Measurements from ENCODE around the gene MPC2.
A peak's percentile ranks its signal among the peaks of the same experiment; 100 is the strongest.

MPC2 gene

DNA sequence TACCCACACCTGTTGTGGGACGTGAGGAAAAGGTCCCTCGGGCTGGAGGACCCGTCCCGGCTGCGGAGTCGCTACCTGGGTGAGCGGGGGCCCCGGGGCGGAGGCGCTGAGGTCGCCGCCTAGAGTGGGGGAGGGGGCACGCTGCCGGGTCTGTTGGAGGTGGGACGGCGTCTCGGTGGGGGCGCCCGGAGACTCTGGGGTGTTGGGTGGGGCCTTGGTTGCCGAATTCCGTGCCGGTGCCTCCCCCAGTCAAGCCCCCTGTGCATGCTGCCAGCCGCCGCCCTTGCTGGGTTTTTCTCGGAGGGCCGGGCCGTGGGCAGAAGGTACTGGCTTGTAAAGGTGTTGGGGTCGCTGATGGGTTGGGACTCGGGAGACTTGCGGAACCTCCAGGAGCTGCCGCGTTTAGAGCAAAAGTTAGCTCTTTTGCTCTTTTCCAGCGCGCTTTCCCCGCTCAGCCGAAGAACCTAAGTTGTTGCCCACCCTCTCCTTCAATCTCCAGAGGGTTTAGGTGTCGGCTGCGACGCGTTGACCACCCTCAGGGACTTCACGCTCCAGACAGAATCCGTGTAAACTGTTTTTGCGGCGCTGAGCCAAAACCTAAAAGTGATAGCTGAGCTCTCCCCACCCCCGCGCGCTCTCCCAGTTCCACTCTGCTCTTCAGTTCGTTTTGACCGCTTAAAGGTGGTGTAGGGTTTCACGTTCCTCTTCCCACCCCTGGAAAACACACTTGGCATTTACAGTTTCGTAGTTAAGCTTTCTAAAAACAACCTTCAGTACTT lies at the start of gene MPC2:
TSS of gene MPC2 (minus strand) at position 143 of the 779 bp plus-strand sequence. CDS start 1,231 bp downstream, outside the sequence.
- Histone ChIP-seq H3K36me3 (no peaks in the 10 kb centered on the region), H3K4me3 (ENCODE audit: low read depth, low read length) (peak within 1 kb of the TSS; percentile 54), H3K9me3 (ENCODE audit: severe bottlenecking) (no peaks in the 10 kb centered on the region), H3K27me3 (ENCODE audit: insufficient read depth, low read depth, severe bottlenecking) (no peaks in the 10 kb centered on the region), H3K27ac (peak within 1 kb of the TSS; percentile 97)
- peak; percentile 8 for DNase-seq
- TF ChIP-seq, protein P1, sequence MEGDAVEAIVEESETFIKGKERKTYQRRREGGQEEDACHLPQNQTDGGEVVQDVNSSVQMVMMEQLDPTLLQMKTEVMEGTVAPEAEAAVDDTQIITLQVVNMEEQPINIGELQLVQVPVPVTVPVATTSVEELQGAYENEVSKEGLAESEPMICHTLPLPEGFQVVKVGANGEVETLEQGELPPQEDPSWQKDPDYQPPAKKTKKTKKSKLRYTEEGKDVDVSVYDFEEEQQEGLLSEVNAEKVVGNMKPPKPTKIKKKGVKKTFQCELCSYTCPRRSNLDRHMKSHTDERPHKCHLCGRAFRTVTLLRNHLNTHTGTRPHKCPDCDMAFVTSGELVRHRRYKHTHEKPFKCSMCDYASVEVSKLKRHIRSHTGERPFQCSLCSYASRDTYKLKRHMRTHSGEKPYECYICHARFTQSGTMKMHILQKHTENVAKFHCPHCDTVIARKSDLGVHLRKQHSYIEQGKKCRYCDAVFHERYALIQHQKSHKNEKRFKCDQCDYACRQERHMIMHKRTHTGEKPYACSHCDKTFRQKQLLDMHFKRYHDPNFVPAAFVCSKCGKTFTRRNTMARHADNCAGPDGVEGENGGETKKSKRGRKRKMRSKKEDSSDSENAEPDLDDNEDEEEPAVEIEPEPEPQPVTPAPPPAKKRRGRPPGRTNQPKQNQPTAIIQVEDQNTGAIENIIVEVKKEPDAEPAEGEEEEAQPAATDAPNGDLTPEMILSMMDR (IDR thresholded peaks at IDR 0.05; ENCODE audit: low read depth, low read length), result no peak

DNA sequence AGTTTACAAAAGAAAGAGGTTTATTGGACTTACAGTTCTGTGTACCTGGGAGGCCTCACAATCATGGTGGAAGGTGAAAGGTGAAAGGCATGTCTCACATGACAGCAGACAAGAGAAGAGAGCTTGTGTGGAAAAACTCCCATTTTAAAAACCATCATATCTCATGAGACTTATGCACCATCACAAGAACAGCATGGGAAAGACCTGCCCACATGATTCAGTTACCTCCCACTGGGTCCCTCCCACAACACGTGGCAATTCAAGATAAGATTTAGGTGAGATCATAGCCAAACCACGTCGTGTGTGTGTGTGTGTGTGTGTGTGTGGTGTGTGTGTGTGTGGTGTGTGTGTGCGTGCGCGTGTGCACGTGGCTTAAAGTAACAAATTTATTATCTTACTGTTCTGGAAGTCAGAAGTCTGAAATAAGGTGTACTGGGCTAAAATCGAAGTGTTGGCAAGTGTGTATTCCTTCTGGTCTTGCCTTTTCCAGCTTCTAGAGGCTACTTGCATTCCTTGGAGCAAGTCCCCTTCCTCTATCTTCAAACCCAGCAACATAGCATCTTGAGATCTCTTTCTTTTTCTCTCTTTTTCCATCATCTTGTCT lies 48.1 kb upstream of the MPC2 start:
- TF ChIP-seq, protein P1 (IDR thresholded peaks at IDR 0.05; ENCODE audit: low read depth, low read length), result no peak

DNA sequence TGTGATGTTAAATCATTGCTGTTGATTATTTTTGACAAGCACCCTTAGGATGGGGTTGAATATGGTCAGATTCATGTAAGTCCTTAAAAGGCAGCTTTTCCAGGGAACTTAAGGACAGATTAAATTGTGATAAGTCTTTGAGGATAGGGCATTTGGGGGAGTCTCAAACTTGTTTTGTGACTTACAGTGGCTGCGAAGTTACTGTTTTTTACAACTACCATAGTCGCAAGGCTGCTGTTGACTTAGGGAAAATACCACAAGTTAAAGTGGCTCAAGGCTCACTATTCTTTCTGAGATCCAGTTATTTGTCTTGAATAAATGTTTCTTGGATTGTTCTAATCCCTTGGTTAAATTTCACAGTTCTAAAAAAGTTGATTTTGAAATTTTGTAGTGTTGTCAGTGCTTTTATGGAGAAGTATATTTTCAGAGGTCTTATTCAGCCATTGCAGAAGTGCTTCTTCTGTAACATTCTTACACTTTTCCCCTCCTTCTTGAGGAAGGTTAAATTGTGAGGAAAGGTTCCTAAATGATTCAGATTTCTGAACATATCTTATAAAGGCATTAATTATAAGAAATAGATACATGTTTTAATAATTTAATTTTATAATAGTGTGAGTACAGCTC lies 47.0 kb upstream of the MPC2 start:
- Histone ChIP-seq H3K36me3 (no peaks in the 10 kb centered on the region), H3K27ac (no peak overlapping the region), H3K27me3 (ENCODE audit: insufficient read depth, low read depth, severe bottlenecking) (no peaks in the 10 kb centered on the region), H3K4me3 (ENCODE audit: low read depth, low read length) (no peak overlapping the region), H3K9me3 (ENCODE audit: severe bottlenecking) (no peaks in the 10 kb centered on the region)
- no peak for DNase-seq
- TF ChIP-seq, protein P1 (IDR thresholded peaks at IDR 0.05; ENCODE audit: low read depth, low read length), result no peak

More for the DNA sequence above, 48.1 kb upstream of the MPC2 start:
- no peak for DNase-seq
- Histone ChIP-seq H3K9me3 (ENCODE audit: severe bottlenecking) (no peaks in the 10 kb centered on the region), H3K27ac (no peak overlapping the region), H3K27me3 (ENCODE audit: insufficient read depth, low read depth, severe bottlenecking) (no peaks in the 10 kb centered on the region), H3K36me3 (no peaks in the 10 kb centered on the region), H3K4me3 (ENCODE audit: low read depth, low read length) (no peak overlapping the region)

DNA sequence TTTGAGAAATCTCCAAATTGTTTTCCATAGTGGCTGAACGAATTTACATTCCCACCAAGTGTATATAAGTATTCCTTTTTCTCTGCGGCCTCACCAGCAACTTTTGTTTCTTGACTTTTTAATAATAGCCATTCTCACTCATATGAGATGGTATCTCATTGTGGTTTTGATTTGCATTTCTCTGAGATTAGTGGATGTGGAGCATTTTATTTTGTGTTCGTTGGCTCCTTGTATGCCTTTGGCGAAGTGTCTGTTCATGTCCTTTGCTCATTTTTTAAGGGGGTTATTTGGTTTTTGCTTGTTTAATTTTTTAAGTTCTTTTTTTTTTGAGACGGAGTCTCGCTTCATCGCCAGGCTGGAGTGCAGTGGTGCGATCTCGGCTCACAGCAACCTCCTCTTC lies 45.1 kb upstream of the MPC2 start:
- no peak overlapping the region for H3K27ac ChIP-seq
- DNase-seq, result no peak
- no peaks in the 10 kb centered on the region for H3K9me3 ChIP-seq (ENCODE audit: severe bottlenecking)
- no peaks in the 10 kb centered on the region for H3K27me3 ChIP-seq (ENCODE audit: insufficient read depth, low read depth, severe bottlenecking)
- TF ChIP-seq, protein P1 (IDR thresholded peaks at IDR 0.05; ENCODE audit: low read depth, low read length), result no peak
- no peaks in the 10 kb centered on the region for H3K36me3 ChIP-seq
- H3K4me3 ChIP-seq (ENCODE audit: low read depth, low read length), result no peak overlapping the region

DNA sequence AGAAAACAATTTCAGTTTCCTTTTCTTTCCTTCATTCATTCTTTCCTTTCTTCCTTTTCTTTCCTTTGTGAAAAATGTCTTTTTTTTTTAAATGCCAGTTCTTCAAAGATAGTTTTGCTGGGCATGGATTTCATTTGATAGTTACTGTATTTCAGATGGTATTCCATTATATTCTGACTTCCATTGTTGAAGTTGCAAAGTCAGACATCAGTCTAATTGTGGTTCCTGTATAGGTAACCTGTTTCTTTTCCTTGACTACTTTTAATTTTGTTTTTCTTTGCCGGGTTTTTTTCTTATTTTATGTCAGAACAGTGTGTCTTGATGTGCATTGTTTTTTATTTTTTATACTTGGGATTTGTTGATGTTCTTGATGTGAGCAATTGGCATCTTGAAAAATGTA lies 40.4 kb upstream of the MPC2 start:
- no peak overlapping the region for H3K27ac ChIP-seq
- no peaks in the 10 kb centered on the region for H3K9me3 ChIP-seq (ENCODE audit: severe bottlenecking)
- H3K36me3 ChIP-seq, result no peaks in the 10 kb centered on the region
- no peak for DNase-seq
- H3K27me3 ChIP-seq (ENCODE audit: insufficient read depth, low read depth, severe bottlenecking), result no peaks in the 10 kb centered on the region
- TF ChIP-seq, protein P1 (IDR thresholded peaks at IDR 0.05; ENCODE audit: low read depth, low read length), result no peak
- H3K4me3 ChIP-seq (ENCODE audit: low read depth, low read length), result no peak overlapping the region

Measured in WERI-Rb-1 (cell line).